ENCODE results near the gene TMEM116.

GRCh38 chr12:111932241-111932640 lies 80.7 kb downstream of the TMEM116 start:
- TF ChIP-seq TAF1 (IDR thresholded peaks at IDR 0.05; ENCODE audit: borderline replicate concordance, low read depth, low read length), result no peak
- TF ChIP-seq POLR2A (IDR thresholded peaks at IDR 0.05; ENCODE audit: low read depth, low read length), result no peak
- no peak for TF ChIP-seq POLR2AphosphoS5 (IDR thresholded peaks at IDR 0.05; ENCODE audit: low read depth, low read length)
